Endothelial cell of umbilical vein (primary cell): ENCODE results near the gene AIRE.

Source experiments
- EZH2 ChIP-seq: IDR thresholded peaks from 2 replicates; pipeline ENCODE4 v1.6.1; 2012; ENCODE audit warnings: borderline replicate concordance, low read depth, mild to moderate bottlenecking, moderate library complexity, low read length, inconsistent platforms; ENCODE audit not compliant: severe bottlenecking
- GATA2 ChIP-seq: IDR thresholded peaks from 2 replicates; pipeline ENCODE4 v1.7.0; 2011; ENCODE audit warnings: low read depth, mild to moderate bottlenecking, moderate library complexity, mixed read lengths, low read length; ENCODE audit not compliant: insufficient read length, insufficient read depth
- JUN ChIP-seq: IDR thresholded peaks from 2 replicates; pipeline ENCODE4 v1.6.1; 2011; ENCODE audit warnings: borderline replicate concordance, low read depth; ENCODE audit not compliant: insufficient read length, insufficient read depth
- POLR2A ChIP-seq: IDR thresholded peaks from 2 replicates; pipeline ENCODE4 v1.6.1; 2012; ENCODE audit warnings: low read depth, mild to moderate bottlenecking, control low read depth, low read length
- TF ChIP-seq, protein P1 (sequence below), 2 donors: IDR thresholded peaks; 1 replicate in 1 of 2; 2 replicates in 1 of 2; pipeline ENCODE4 v1.5.1; 2011; ENCODE audit warnings: low read length in 2 of 2, mild to moderate bottlenecking in 2 of 2, moderate library complexity in 2 of 2, control low read depth in 1 of 2, inconsistent platforms in 1 of 2, low read depth in 1 of 2; ENCODE audit not compliant: insufficient read depth in 1 of 2; ENCODE audit errors: extremely low read depth in 1 of 2

DNA sequence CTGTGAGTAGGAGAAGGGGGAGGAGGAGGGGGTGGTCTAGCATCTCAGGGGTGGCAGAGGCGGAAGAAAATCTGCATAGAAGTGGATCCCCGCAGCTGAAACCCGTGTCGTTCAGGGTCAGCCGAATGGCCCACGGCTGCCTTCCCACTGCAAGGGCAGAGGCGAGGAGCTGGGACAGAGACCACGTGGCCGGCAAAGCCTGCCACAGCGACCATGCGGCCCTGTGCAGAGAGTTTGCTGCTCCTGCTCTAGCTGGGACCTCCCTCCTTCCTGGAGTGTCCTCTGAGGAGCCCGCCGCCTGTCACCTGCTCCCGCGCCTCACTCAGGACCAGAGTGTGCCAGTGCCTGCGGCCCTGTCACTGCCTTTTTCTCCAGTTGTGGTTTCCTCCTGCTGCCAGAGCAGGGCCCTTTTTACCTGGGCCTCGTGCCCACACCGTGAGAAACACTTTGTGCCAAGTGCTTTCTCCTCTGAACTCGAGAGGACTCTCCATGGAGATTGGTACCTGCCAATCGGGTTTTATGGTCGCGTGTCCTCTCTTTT lies 62.3 kb downstream of the AIRE start:
- TF ChIP-seq, protein P1, sequence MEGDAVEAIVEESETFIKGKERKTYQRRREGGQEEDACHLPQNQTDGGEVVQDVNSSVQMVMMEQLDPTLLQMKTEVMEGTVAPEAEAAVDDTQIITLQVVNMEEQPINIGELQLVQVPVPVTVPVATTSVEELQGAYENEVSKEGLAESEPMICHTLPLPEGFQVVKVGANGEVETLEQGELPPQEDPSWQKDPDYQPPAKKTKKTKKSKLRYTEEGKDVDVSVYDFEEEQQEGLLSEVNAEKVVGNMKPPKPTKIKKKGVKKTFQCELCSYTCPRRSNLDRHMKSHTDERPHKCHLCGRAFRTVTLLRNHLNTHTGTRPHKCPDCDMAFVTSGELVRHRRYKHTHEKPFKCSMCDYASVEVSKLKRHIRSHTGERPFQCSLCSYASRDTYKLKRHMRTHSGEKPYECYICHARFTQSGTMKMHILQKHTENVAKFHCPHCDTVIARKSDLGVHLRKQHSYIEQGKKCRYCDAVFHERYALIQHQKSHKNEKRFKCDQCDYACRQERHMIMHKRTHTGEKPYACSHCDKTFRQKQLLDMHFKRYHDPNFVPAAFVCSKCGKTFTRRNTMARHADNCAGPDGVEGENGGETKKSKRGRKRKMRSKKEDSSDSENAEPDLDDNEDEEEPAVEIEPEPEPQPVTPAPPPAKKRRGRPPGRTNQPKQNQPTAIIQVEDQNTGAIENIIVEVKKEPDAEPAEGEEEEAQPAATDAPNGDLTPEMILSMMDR (IDR thresholded peaks at IDR 0.05; ENCODE audit: extremely low read depth in 1 of 2, insufficient read depth in 1 of 2, low read depth in 1 of 2, low read length in 2 of 2), result no peak
- TF ChIP-seq POLR2A (no peak), JUN (no peak), GATA2 (no peak), EZH2 (no peak)
